ENCODE results near the gene CLASP2.

CLASP2 gene

DNA sequence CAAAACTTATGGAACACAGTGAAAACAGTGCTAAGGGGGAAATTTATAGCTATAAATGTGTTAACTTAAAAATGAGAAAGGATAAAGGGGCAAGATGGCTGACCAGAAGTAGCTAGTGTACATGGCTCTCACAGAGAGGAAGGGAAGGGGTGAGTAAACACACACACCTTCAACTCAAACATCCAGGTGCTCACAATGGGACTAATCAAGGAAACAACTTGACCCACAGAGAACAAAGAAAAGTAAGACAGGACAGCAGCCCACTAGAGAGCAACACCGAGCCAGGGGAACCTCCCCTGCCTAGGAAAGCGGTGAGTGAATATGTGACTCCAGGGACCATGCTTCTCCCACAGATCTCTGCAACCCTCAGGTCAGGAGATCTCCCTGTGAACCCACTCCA is 192.8 kb downstream of the CLASP2 start:
- DNase-seq: no peak
- Mint-ChIP-seq H3K36me3 (peaks cover 54% of the 10 kb centered on the region), H3K27ac (no peak overlapping the region), H3K27me3 (no peaks in the 10 kb centered on the region), H3K9me3 (peaks cover 31% of the 10 kb centered on the region), H3K4me3 (no peak overlapping the region), H3K4me1 (no peaks in the 10 kb centered on the region)
- CTCF ChIA-PET: no interaction called here

DNA sequence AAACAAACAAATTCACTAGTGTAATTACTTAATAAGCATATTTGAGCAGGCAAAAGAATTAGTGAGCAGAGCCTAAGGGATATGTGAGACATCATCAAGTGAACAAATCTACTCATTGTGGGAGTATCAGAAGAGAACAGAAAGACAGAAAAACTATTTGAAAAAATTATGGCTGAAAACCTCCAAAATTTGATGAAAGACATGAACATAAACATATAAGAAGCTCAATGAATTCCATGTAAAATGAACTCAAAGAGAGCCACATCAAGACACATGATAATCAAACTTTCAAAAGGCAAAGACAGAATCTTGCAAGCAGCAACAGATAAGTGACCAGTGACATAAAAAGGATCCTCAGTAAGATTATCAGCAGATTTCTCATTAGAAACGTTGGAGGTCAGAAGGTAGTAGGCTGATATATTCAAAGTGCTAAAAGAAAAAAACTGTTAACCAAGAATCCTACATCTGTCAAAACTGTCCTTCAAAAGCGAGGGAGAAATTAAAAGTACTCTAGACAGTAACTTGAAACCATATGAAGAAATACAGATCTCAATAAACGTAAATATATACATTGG is 194.9 kb downstream of the CLASP2 start:
- Mint-ChIP-seq H3K9me3 (peaks cover 22% of the 10 kb centered on the region), H3K4me1 (no peaks in the 10 kb centered on the region), H3K4me3 (no peak overlapping the region), H3K36me3 (peaks cover 45% of the 10 kb centered on the region), H3K27ac (no peak overlapping the region), H3K27me3 (no peaks in the 10 kb centered on the region)
- CTCF ChIA-PET: no interaction called here
- DNase-seq: no peak

DNA sequence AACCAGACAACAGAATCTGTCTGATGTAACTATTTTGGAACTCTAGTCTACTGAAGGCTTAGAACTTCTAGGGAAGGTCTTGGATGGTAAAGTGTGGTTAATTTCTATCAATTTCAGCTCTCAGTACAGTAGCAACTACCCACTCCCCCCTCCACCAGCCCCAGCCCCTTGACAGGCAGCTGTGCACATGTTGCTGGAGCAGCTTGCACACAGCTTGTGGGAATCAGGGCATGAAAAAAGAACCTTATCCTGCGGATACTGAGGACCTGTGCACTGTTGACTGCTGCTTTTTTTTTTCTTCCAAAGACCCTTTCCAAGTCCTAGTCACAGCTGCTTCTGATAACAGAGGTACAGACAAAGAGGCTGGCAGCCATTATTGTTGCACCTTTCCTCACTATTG is 196.3 kb downstream of the CLASP2 start:
- peaks cover 32% of the 10 kb centered on the region for H3K36me3 Mint-ChIP-seq
- H3K4me1 Mint-ChIP-seq: no peaks in the 10 kb centered on the region
- peaks cover 11% of the 10 kb centered on the region for H3K9me3 Mint-ChIP-seq
- no peaks in the 10 kb centered on the region for H3K27me3 Mint-ChIP-seq
- CTCF ChIA-PET: no interaction called here
- no peak for DNase-seq
- no peak overlapping the region for H3K4me3 Mint-ChIP-seq
- no peak overlapping the region for H3K27ac Mint-ChIP-seq

DNA sequence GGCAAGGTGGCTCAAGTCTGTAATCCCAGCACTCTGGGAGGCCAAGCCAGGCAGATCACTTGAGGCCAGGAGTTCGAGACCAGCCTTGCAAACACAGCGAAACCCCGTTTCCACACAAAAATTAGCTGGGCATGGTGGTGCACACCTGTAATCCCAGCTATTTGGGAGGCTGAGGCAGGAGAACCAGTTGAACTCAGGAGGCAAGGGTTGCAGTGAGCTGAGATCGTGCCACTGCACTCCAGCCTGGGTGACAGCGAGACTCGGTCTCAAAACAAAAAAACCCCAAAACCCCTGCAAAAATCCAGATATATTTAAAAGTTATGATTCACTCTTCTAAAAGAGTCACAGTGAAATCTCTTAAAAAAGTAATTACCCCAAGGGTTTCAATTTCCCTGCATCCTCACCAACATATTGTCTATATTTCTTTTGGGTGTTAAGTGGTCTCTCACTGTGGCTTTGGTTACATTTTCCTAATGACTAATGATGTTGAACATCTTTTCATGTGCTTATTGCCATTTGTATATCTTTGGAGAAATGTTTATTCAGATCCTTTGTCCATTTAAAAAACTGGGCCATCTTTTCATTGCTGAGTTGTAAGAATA is 204.7 kb downstream of the CLASP2 start:
- Mint-ChIP-seq H3K4me3 (no peak overlapping the region), H3K4me1 (no peaks in the 10 kb centered on the region), H3K9me3 (no peaks in the 10 kb centered on the region), H3K36me3 (peaks cover 39% of the 10 kb centered on the region), H3K27me3 (no peaks in the 10 kb centered on the region), H3K27ac (no peak overlapping the region)
- CTCF ChIA-PET: no interaction called here
- no peak for DNase-seq

DNA sequence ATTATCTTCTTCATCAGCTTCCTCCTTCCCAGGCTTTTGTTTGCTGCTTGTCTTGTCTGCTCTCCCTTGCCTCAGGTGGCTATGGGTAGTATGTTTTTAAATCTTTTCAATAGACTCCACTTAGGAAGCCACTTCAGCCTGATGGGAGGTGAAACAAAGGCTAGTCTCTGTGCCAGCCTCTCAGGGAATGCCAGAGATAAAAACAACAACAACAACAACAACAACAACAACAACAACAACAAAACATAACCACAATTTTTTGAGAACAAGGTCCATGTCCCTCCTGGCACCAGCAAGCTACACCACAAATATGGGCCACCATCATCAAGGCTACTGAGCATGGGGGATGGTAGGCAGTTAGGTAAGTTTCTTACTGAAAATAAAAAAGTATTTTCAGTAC is 213.0 kb downstream of the CLASP2 start:
- CTCF ChIA-PET: interaction anchor here (0.8 kb wide), 1 partner anchor 9 kb away, joined by 4 read pairs; no protein-coding TSS in a partner anchor
- Mint-ChIP-seq H3K27ac (peak overlapping the region; percentile 37), H3K9me3 (peaks cover 13% of the 10 kb centered on the region), H3K36me3 (peaks cover 38% of the 10 kb centered on the region), H3K4me1 (no peaks in the 10 kb centered on the region), H3K27me3 (no peaks in the 10 kb centered on the region), H3K4me3 (no peak overlapping the region)
- no peak for DNase-seq

DNA sequence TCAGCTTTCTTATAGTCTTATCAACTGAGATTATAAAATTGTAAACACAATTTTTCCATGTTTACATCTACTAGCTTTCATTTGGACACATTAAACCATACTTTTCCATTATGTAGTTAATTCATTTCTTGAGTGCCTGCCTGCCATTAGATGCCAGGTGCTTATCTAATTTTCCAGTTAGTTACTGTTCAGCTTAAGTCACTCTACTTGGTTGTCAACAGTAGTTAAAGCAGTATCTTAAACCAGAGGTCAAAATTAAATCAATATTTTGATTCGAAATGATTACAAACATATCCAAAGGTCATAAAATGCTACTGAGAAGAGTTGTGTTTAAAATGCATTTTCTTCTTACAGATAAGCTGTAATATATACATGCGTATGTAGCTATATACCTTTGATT is 221.6 kb downstream of the CLASP2 start:
- H3K27me3 Mint-ChIP-seq: no peaks in the 10 kb centered on the region
- CTCF ChIA-PET: interaction anchor here (0.7 to 0.9 kb wide), 2 partner anchors 8 to 15 kb away, joined by 3 to 4 read pairs; no protein-coding TSS in a partner anchor
- H3K4me1 Mint-ChIP-seq: no peaks in the 10 kb centered on the region
- H3K4me3 Mint-ChIP-seq: no peak overlapping the region
- peaks cover 17% of the 10 kb centered on the region for H3K36me3 Mint-ChIP-seq
- no peak for DNase-seq
- peaks cover 5% of the 10 kb centered on the region for H3K9me3 Mint-ChIP-seq
- no peak overlapping the region for H3K27ac Mint-ChIP-seq

DNA sequence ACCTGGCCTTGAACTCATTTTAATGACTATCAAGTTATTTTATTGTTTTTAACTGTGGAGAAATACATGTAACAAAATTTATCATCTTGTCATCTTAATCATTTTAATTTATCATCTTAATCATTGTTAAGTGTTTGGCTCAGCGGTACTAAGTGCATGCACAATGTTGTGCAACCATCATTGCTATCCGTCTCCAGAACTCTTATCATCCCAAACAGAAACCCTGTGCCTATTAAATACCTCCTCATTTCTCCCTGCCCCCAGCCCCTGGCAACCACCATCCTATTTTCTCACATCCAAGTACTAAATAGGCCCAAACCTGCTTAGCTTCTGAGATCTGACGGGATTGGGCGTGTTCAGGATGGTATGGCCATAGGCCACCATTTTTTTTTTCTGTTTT is 226.3 kb downstream of the CLASP2 start:
- CTCF ChIA-PET: no interaction called here
- no peaks in the 10 kb centered on the region for H3K4me1 Mint-ChIP-seq
- H3K9me3 Mint-ChIP-seq: no peaks in the 10 kb centered on the region
- no peaks in the 10 kb centered on the region for H3K36me3 Mint-ChIP-seq
- no peak overlapping the region for H3K27ac Mint-ChIP-seq
- H3K27me3 Mint-ChIP-seq: no peaks in the 10 kb centered on the region
- H3K4me3 Mint-ChIP-seq: no peak overlapping the region
- no peak for DNase-seq

DNA sequence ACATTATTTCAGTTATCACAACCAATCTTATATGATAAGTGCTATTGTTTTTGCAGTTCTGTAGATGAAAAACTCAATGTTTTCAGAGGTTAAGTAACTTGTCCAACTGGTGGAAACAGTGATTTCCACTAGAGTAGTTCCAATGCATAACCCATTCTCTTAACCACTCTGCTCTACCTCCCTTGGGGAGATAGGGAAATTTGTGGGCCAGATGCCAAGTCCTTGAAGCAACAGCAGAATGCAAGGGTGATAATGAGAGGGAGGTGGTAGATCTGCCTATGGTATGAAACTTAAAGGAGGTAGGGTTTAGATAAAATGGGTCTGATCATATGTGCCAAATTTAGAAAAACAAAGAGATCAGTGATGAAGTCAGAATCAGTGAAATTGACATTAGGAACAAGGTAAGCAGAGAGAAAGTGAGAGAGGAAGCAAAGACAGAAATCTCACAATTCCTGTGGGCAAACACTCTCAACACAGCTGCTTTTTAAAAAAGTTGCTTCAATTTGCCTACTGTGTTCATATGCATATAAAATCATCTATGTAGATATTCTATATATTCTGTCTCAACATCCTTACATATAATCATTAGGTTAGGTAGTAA is 227.3 kb downstream of the CLASP2 start:
- Mint-ChIP-seq H3K9me3 (no peaks in the 10 kb centered on the region), H3K27me3 (no peaks in the 10 kb centered on the region), H3K27ac (no peak overlapping the region), H3K4me3 (no peak overlapping the region), H3K4me1 (no peaks in the 10 kb centered on the region), H3K36me3 (no peaks in the 10 kb centered on the region)
- no peak for DNase-seq
- CTCF ChIA-PET: no interaction called here

DNA sequence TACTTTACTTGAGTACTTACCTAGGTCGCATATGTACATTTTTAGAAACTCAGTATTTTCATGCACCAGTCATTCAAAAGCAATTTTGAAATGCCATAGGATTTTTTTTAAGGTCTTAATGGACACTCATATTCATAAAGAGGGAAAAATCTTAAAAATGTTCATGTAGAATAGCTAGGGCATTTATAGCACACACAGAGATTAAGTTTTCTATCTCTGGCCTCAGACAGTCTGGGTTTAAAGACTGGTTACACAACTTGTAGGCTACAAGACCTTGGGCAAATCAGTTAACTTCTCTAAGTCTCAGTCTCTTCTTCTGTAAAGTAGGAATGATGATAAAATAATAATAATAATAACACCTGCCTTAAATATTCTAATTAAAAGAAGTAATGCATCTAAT is 229.4 kb downstream of the CLASP2 start:
- Mint-ChIP-seq H3K4me1 (no peaks in the 10 kb centered on the region), H3K27me3 (no peaks in the 10 kb centered on the region), H3K36me3 (no peaks in the 10 kb centered on the region), H3K9me3 (no peaks in the 10 kb centered on the region), H3K4me3 (no peak overlapping the region), H3K27ac (no peak overlapping the region)
- CTCF ChIA-PET: no interaction called here
- no peak for DNase-seq

DNA sequence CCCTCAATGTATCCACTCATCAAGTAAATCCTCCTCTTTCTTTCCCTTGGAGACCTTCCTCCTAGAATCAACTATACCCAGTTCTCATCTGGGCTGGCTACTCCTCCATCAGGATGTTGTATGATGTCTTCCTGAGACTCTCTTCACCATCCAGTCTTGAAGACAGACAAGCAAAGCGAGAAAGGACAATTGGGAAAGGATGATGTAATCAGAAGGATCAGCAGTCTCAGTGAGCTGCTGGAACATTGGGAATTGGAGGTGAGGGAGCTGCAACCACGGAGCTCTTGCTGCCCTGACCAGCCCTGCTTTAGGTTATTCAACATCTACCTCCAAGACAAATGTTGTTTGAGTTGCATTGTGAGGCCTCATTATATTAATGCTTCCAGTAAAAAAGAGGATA is 229.8 kb downstream of the CLASP2 start:
- CTCF ChIA-PET: no interaction called here
- no peak overlapping the region for H3K27ac Mint-ChIP-seq
- no peaks in the 10 kb centered on the region for H3K9me3 Mint-ChIP-seq
- no peaks in the 10 kb centered on the region for H3K4me1 Mint-ChIP-seq
- no peaks in the 10 kb centered on the region for H3K27me3 Mint-ChIP-seq
- no peak for DNase-seq
- no peak overlapping the region for H3K4me3 Mint-ChIP-seq
- no peaks in the 10 kb centered on the region for H3K36me3 Mint-ChIP-seq

DNA sequence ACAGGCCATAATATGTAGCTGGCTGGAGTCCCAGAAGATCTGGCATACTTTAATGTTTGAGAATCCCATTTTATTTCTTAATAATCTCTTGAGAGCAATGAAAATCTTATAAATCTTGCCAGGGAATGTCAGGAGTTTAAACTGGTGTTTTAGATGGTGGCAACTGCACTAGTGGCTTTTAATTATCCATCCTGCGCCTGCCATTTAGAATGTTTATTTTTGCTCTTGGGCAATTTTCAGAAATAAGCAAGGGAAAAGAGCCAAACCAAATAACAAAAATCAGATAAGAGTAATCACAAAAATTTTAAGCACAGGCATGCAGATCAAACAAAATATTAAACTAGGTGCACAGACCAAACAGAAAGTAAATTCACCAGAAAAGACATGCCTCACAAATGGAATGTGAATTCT is 235.9 kb downstream of the CLASP2 start:
- CTCF ChIA-PET: no interaction called here
- Mint-ChIP-seq H3K4me3 (no peak overlapping the region), H3K36me3 (no peaks in the 10 kb centered on the region), H3K4me1 (no peaks in the 10 kb centered on the region), H3K27ac (no peak overlapping the region), H3K27me3 (no peaks in the 10 kb centered on the region), H3K9me3 (peaks cover 5% of the 10 kb centered on the region)
- no peak for DNase-seq

DNA sequence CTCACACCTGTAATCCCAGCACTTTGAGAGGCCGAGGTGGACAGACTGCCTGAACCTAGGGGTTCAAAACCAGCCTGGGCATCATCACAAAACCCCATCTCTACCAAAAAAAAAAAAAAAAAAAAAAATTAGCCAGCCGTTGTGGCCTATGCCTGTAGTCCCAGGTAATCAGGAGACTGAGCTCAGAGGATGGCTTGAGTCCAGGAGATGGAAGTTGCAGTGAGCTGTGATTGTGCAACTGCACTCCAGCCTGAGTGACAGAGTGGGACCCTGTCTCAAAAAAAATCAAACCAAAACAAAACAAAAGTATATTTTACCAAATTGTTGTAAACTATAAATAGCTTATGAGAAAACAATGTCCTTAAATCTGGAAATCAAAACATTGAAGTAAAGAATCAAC is 243.2 kb downstream of the CLASP2 start:
- Mint-ChIP-seq H3K36me3 (no peaks in the 10 kb centered on the region), H3K4me1 (no peaks in the 10 kb centered on the region), H3K9me3 (no peaks in the 10 kb centered on the region), H3K27me3 (no peaks in the 10 kb centered on the region), H3K27ac (no peak overlapping the region), H3K4me3 (no peak overlapping the region)
- CTCF ChIA-PET: no interaction called here
- no peak for DNase-seq

DNA sequence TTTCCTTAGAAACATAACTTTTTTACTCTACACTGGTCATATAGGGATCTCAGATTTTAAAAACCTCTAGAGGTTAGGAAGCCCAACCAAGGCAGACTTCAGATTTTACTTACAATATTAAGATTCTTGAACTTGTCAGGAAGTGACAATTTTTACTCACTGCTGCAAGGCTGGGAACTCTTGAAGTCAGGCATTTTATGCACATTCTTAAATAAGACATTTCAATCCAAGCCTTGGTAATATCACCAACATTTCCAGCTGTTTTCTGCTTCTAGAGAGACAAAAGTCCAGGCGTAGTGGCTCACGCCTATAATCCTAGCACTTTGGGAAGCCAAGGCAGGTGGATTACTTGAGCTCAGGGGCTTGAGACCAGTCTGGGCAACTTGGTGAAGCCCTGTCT is 244.2 kb downstream of the CLASP2 start:
- no peak overlapping the region for H3K4me3 Mint-ChIP-seq
- no peak overlapping the region for H3K27ac Mint-ChIP-seq
- no peaks in the 10 kb centered on the region for H3K27me3 Mint-ChIP-seq
- CTCF ChIA-PET: no interaction called here
- H3K9me3 Mint-ChIP-seq: no peaks in the 10 kb centered on the region
- DNase-seq: no peak
- no peaks in the 10 kb centered on the region for H3K4me1 Mint-ChIP-seq
- H3K36me3 Mint-ChIP-seq: no peaks in the 10 kb centered on the region

DNA sequence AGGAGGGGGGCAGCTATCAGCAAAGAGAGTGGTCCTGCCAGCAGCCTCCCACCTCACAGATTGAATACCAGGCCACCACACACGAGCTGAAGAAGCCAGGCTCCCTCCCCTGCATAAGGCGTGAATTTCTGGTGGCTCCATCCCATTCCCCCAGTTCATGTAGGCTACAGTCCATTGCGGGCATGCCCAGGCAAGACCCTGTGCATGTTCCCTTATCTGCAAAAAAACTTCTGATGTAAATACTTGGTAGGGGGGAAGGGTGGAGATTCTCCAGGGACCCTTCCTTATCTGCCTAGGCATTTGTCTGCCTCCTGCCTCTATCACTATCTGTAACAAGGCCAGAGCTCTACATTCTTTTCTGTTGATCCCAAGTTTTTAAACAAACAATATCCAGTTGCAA is 250.3 kb downstream of the CLASP2 start:
- CTCF ChIA-PET: no interaction called here
- Mint-ChIP-seq H3K9me3 (peaks cover 3% of the 10 kb centered on the region), H3K27me3 (no peaks in the 10 kb centered on the region), H3K36me3 (peaks cover 3% of the 10 kb centered on the region), H3K4me3 (no peak overlapping the region), H3K27ac (no peak overlapping the region), H3K4me1 (no peaks in the 10 kb centered on the region)
- DNase-seq: no peak

DNA sequence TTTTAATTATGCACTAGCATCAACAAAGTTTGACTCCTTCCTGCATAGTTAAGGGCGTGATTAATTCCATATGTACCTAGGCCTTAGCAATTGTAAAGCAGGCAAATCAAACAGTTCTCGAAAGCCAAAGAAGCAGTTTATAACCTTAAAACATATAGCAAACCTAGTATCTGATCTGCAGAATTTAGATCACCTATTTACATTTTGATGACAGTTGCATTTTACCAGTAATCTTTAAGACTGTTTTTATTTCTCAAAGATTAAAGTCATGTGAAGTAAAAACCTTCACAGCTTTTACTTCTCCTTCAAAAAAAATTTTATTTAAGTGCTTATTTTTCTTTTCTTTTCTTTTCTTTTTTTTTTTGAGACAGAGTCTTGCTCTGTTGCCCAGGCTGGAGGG is 257.0 kb downstream of the CLASP2 start:
- CTCF ChIA-PET: no interaction called here

More for the DNA sequence above, 257.0 kb downstream of the CLASP2 start:
- Mint-ChIP-seq H3K27me3 (no peaks in the 10 kb centered on the region), H3K4me3 (no peak overlapping the region), H3K36me3 (peaks cover 3% of the 10 kb centered on the region), H3K4me1 (no peaks in the 10 kb centered on the region), H3K9me3 (peaks cover 18% of the 10 kb centered on the region), H3K27ac (no peak overlapping the region)
- DNase-seq: no peak

All from activated naive CD4-positive, alpha-beta T cell treated with anti-CD3 and anti-CD28 coated beads, Interleukin-2, amount 10 ng/mL, durations not matched to agents 7 days and 5 days (primary cell).